Astrocyte (in vitro differentiated cells and primary cell): ENCODE measurements around the gene CASKIN2. TPM values are rescaled to one million over a fixed set of nuclear protein-coding genes. Genes with fewer than 3 reads are reported as not detected.

ENCODE experiments used
- DNase-seq: peaks from one replicate; pipeline ENCODE4 v3.0.0-alpha.2; 2010; ENCODE audit warnings: low read depth
- FAIRE-seq: peaks from 2 replicates; lab custom pipeline; 2011; peaks lifted over from hg19 to GRCh38; lab: Jason Lieb, UNC
- H2AFZ ChIP-seq: 2 replicates; pipeline ENCODE4 v1.6.0; 2012; ENCODE audit warnings: low read depth, low read length, inconsistent platforms
- H3K27ac ChIP-seq: 2 replicates; pipeline ENCODE4 v1.5.1; 2011; ENCODE audit warnings: low read depth, low read length, inconsistent platforms
- H3K27me3 ChIP-seq: 2 replicates; pipeline ENCODE4 v1.6.0; 2011; ENCODE audit warnings: low read length, inconsistent platforms; ENCODE audit not compliant: insufficient read depth
- H3K36me3 ChIP-seq: 2 replicates; pipeline ENCODE4 v1.5.1; 2011; ENCODE audit warnings: low read length, inconsistent platforms; ENCODE audit not compliant: insufficient read depth
- H3K4me1 ChIP-seq: 2 replicates; pipeline ENCODE4 v1.5.1; 2011; ENCODE audit warnings: low read length, inconsistent platforms; ENCODE audit not compliant: insufficient read depth
- H3K4me2 ChIP-seq: 2 replicates; pipeline ENCODE4 v1.6.0; 2012; ENCODE audit warnings: low read length, inconsistent platforms
- H3K4me3 ChIP-seq: 2 replicates; pipeline ENCODE4 v1.5.1; 2011; ENCODE audit warnings: low read depth, mild to moderate bottlenecking, low read length, inconsistent platforms; ENCODE audit not compliant: insufficient read depth
- H3K79me2 ChIP-seq: 2 replicates; pipeline ENCODE4 v1.6.0; 2012; ENCODE audit warnings: mild to moderate bottlenecking, low read length, inconsistent platforms; ENCODE audit not compliant: insufficient read depth
- H3K9ac ChIP-seq: 2 replicates; pipeline ENCODE4 v1.6.0; 2012; ENCODE audit warnings: mild to moderate bottlenecking, low read length, inconsistent platforms
- H3K9me3 ChIP-seq: 2 replicates; pipeline ENCODE4 v1.5.1; 2012; ENCODE audit warnings: low read depth, mild to moderate bottlenecking, low read length, inconsistent platforms; ENCODE audit not compliant: insufficient read depth
- H4K20me1 ChIP-seq: 2 replicates; pipeline ENCODE4 v1.6.0; 2012; ENCODE audit warnings: low read length, inconsistent platforms; ENCODE audit not compliant: insufficient read depth
- H3K27ac Mint-ChIP-seq: one replicate; pipeline ENCODE4 v1.8.0; 2021; ENCODE audit warnings: mild to moderate bottlenecking, mixed read lengths; ENCODE audit not compliant: unreplicated experiment
- H3K27me3 Mint-ChIP-seq: one replicate; pipeline ENCODE4 v1.8.0; 2021; ENCODE audit warnings: low read depth, mixed read lengths; ENCODE audit not compliant: unreplicated experiment
- H3K36me3 Mint-ChIP-seq: one replicate; pipeline ENCODE4 v1.8.0; 2021; ENCODE audit warnings: low read depth, mixed read lengths; ENCODE audit not compliant: unreplicated experiment
- H3K4me1 Mint-ChIP-seq: one replicate; pipeline ENCODE4 v1.8.0; 2021; ENCODE audit warnings: low read depth, mixed read lengths; ENCODE audit not compliant: unreplicated experiment
- H3K4me3 Mint-ChIP-seq: one replicate; pipeline ENCODE4 v1.8.0; 2021; ENCODE audit warnings: mild to moderate bottlenecking, moderate library complexity, mixed read lengths; ENCODE audit not compliant: unreplicated experiment
- H3K9me3 Mint-ChIP-seq: one replicate; pipeline ENCODE4 v1.8.0; 2021; ENCODE audit warnings: mild to moderate bottlenecking, mixed read lengths; ENCODE audit not compliant: unreplicated experiment
- CTCF ChIP-seq: IDR thresholded peaks from 2 replicates; pipeline ENCODE4 v1.5.1; 2011; ENCODE audit warnings: low read depth, mild to moderate bottlenecking, inconsistent platforms, low read length, moderate library complexity; ENCODE audit not compliant: insufficient read depth
- EZH2 ChIP-seq: IDR thresholded peaks from 2 replicates; pipeline ENCODE4 v1.6.1; 2012; ENCODE audit warnings: mild to moderate bottlenecking, low read length, inconsistent platforms; ENCODE audit not compliant: insufficient read depth
- total RNA-seq: library from RNA; stranded (reverse); gene quantifications from 2 replicates; pipeline ENCODE4 v1.2.1, GENCODE V29; 2021

Gene CASKIN2
- total RNA-seq, 1 donor from 2014 or later = 22.8 TPM

- TF ChIP-seq EZH2 (no peak), CTCF (no peak)
- DNase-seq = no peak
- Histone ChIP-seq H3K9me3 (no peaks in the 10 kb centered on the region), H3K36me3 (no peaks in the 10 kb centered on the region), H3K4me3 (no peak overlapping the region), H3K4me2 (no peak overlapping the region), H3K4me1 (no peaks in the 10 kb centered on the region), H3K79me2 (no peaks in the 10 kb centered on the region), H3K9ac (no peak overlapping the region), H3K27ac (no peak overlapping the region), H3K27me3 (peaks cover 3% of the 10 kb centered on the region), H2AFZ (no peak overlapping the region), H4K20me1 (no peaks in the 10 kb centered on the region)
- Mint-ChIP-seq H3K27me3 (peaks cover 8% of the 10 kb centered on the region), H3K4me1 (peaks cover 3% of the 10 kb centered on the region), H3K9me3 (no peaks in the 10 kb centered on the region), H3K4me3 (peak overlapping the region; percentile 60), H3K27ac (no peak overlapping the region), H3K36me3 (no peaks in the 10 kb centered on the region)
- no peak for FAIRE-seq
These were observed 26.9 kb upstream of the CASKIN2 start for GRCh38 chr17:75542229-75542628.

- H3K79me2 ChIP-seq = no peaks in the 10 kb centered on the region
- Mint-ChIP-seq H3K4me3 (no peak overlapping the region), H3K9me3 (no peaks in the 10 kb centered on the region), H3K4me1 (peaks cover 3% of the 10 kb centered on the region), H3K27me3 (peaks cover 8% of the 10 kb centered on the region), H3K27ac (no peak overlapping the region), H3K36me3 (no peaks in the 10 kb centered on the region)
- H3K9ac ChIP-seq = no peak overlapping the region
- no peak overlapping the region for H3K4me2 ChIP-seq
- DNase-seq = no peak
- no peaks in the 10 kb centered on the region for H3K36me3 ChIP-seq
- no peak overlapping the region for H2AFZ ChIP-seq
- TF ChIP-seq CTCF (no peak), EZH2 (no peak)
- H3K4me3 ChIP-seq = no peak overlapping the region
- no peaks in the 10 kb centered on the region for H3K27me3 ChIP-seq
- no peaks in the 10 kb centered on the region for H3K4me1 ChIP-seq
- no peak for FAIRE-seq
- no peak overlapping the region for H3K27ac ChIP-seq
- no peaks in the 10 kb centered on the region for H3K9me3 ChIP-seq
- no peaks in the 10 kb centered on the region for H4K20me1 ChIP-seq
These were observed 25.7 kb upstream of the CASKIN2 start for GRCh38 chr17:75540923-75541503.

- Histone ChIP-seq H3K27ac (no peak overlapping the region), H3K79me2 (no peaks in the 10 kb centered on the region), H3K4me2 (no peak overlapping the region), H3K9me3 (no peaks in the 10 kb centered on the region), H3K27me3 (no peaks in the 10 kb centered on the region), H3K4me3 (no peak overlapping the region), H3K9ac (no peak overlapping the region), H4K20me1 (no peaks in the 10 kb centered on the region), H3K4me1 (no peaks in the 10 kb centered on the region), H2AFZ (no peak overlapping the region), H3K36me3 (no peaks in the 10 kb centered on the region)
- Mint-ChIP-seq H3K36me3 (peaks cover 1% of the 10 kb centered on the region), H3K27ac (no peak overlapping the region), H3K9me3 (no peaks in the 10 kb centered on the region), H3K4me1 (peaks cover 3% of the 10 kb centered on the region), H3K27me3 (peaks cover 8% of the 10 kb centered on the region), H3K4me3 (no peak overlapping the region)
- no peak for FAIRE-seq
- no peak for DNase-seq
- TF ChIP-seq EZH2 (no peak), CTCF (no peak)
These were observed 24.8 kb upstream of the CASKIN2 start for GRCh38 chr17:75539967-75540729.
